ENCODE measurements around the gene DUSP9.
A peak's percentile ranks its signal among the peaks of the same experiment; 100 is the strongest.

The DUSP9 gene

GRCh38 chrX:153628129-153628528 lies 18.9 kb upstream of the DUSP9 start (continued):
- TF ChIP-seq ZNF580 (tag by site-specific recombination; IDR thresholded peaks at IDR 0.05) (no peak), ZNF341 (tag by site-specific recombination; IDR thresholded peaks at IDR 0.05; ENCODE audit: low read depth) (no peak), PBX3 (CRISPR knock-in tag; IDR thresholded peaks at IDR 0.05) (no peak)

GRCh38 chrX:153628665-153629064 lies 18.3 kb upstream of the DUSP9 start:
- CTCF ChIA-PET = interaction anchor here (0.6 to 0.7 kb wide), 2 partner anchors 16 to 20 kb away, joined by 3 read pairs; no protein-coding TSS in a partner anchor
- Histone ChIP-seq H3K27ac (ENCODE audit: extremely low read depth, low read depth, low read length) (no peak overlapping the region), H3K4me3 (ENCODE audit: low read depth, low read length) (no peak overlapping the region), H3K4me1 (ENCODE audit: control insufficient read depth, insufficient read depth, low read length) (no peaks in the 10 kb centered on the region), H3K9me3 (ENCODE audit: control insufficient read depth, insufficient read depth, low read depth, low read length) (no peaks in the 10 kb centered on the region), H3K36me3 (ENCODE audit: control insufficient read depth in 2 of 2, insufficient read depth in 1 of 2, low read length in 2 of 2) (no peaks in the 10 kb centered on the region)
- POLR2A ChIA-PET = no interaction called here
- no peak for TF ChIP-seq ZNF704 (tag by site-specific recombination; IDR thresholded peaks at IDR 0.05)
- TF ChIP-seq GLIS1 (tag by site-specific recombination; IDR thresholded peaks at IDR 0.05) = no peak
- no peak for TF ChIP-seq ZNF658 (tag by site-specific recombination; IDR thresholded peaks at IDR 0.05)
- no peak for TF ChIP-seq ZNF530 (tag by site-specific recombination; IDR thresholded peaks at IDR 0.05; ENCODE audit: low read depth)
- TF ChIP-seq ZFP37 (tag by site-specific recombination; IDR thresholded peaks at IDR 0.05) = no peak
- TF ChIP-seq SCRT1 (tag by site-specific recombination; IDR thresholded peaks at IDR 0.05; ENCODE audit: borderline replicate concordance) = no peak
- no peak for TF ChIP-seq REST (tag by site-specific recombination; IDR thresholded peaks at IDR 0.05)
- TF ChIP-seq ZNF776 (tag by site-specific recombination; IDR thresholded peaks at IDR 0.05; ENCODE audit: borderline replicate concordance) = no peak
- TF ChIP-seq SP7 (tag by site-specific recombination; IDR thresholded peaks at IDR 0.05) = no peak
- no peak for TF ChIP-seq HOXD13 (CRISPR knock-in tag; IDR thresholded peaks at IDR 0.05; ENCODE audit: borderline replicate concordance)
- no peak for TF ChIP-seq ZNF214 (tag by site-specific recombination; IDR thresholded peaks at IDR 0.05; ENCODE audit: borderline replicate concordance)
- TF ChIP-seq MZF1 (tag by site-specific recombination; IDR thresholded peaks at IDR 0.05; ENCODE audit: borderline replicate concordance) = no peak
- TF ChIP-seq ZNF362 (tag by site-specific recombination; IDR thresholded peaks at IDR 0.05) = no peak

GRCh38 chrX:153631346-153631745 lies 15.7 kb upstream of the DUSP9 start:
- ChIA-PET POLR2A (interaction anchor here (0.9 kb wide), 1 partner anchor 78 kb away, joined by 3 read pairs; no protein-coding TSS in a partner anchor), CTCF (interaction anchor here (0.7 to 2.9 kb wide), 9 partner anchors 10 to 264 kb away, joined by 3 to 11 read pairs (median 3); no protein-coding TSS in a partner anchor)
- Histone ChIP-seq H3K4me1 (ENCODE audit: control insufficient read depth, insufficient read depth, low read length) (no peaks in the 10 kb centered on the region), H3K4me3 (ENCODE audit: low read depth, low read length) (no peak overlapping the region), H3K27ac (ENCODE audit: extremely low read depth, low read depth, low read length) (no peak overlapping the region), H3K9me3 (ENCODE audit: control insufficient read depth, insufficient read depth, low read depth, low read length) (no peaks in the 10 kb centered on the region), H3K36me3 (ENCODE audit: control insufficient read depth in 2 of 2, insufficient read depth in 1 of 2, low read length in 2 of 2) (no peaks in the 10 kb centered on the region)
- TF ChIP-seq PRDM6 (tag by site-specific recombination; IDR thresholded peaks at IDR 0.05) (no peak), SETDB1 (IDR thresholded peaks at IDR 0.05; ENCODE audit: insufficient read length, low read length) (peak; percentile 19)

Measured in HEK293 (cell line).